ENCODE results near the gene C21orf58. TPM values are rescaled to one million over a fixed set of nuclear protein-coding genes. Genes with fewer than 3 reads are reported as not detected.

The C21orf58 gene
- total RNA-seq, 1 experiment from 2014 or later, result 12.7 TPM

GRCh38 chr21:46363698-46364097 is 40.0 kb upstream of the C21orf58 start:
- no peak overlapping the region for H3K4me3 ChIP-seq (ENCODE audit: low read depth in 2 of 2, low read length in 2 of 2)
- H3K36me3 ChIP-seq (ENCODE audit: control insufficient read depth, insufficient read depth, low read length), result peaks cover 6% of the 10 kb centered on the region; the same call in 1 of the 2 replicates
- DNase-seq (ENCODE audit: low read depth, low spot score) (no peak), ATAC-seq (no peak)
- H3K27me3 ChIP-seq (ENCODE audit: control insufficient read depth, insufficient read depth, low read length), result no peaks in the 10 kb centered on the region
- CTCF ChIA-PET, result no interaction called here
- H3K9me3 ChIP-seq (ENCODE audit: control insufficient read depth, insufficient read depth, low read depth, low read length), result no peaks in the 10 kb centered on the region
- in situ Hi-C loops (cut with HindIII; ENCODE audit: low pct_unique_long_range_greater_than_20kb, low sequenced_read_pairs), result no loop called here
- intact Hi-C loops (cut with micrococcal nuclease; ENCODE audit: unreplicated experiment), result no loop called here
- H3K4me1 ChIP-seq (ENCODE audit: control insufficient read depth, insufficient read depth, low read length), result no peaks in the 10 kb centered on the region
- no peak overlapping the region for H3K27ac ChIP-seq (ENCODE audit: low read length)
- BruUV-seq (replicated peaks), result no TSS peak
- POLR2A ChIA-PET, result no interaction called here
- TF ChIP-seq TCF7L2 (IDR thresholded peaks at IDR 0.05; ENCODE audit: low read depth, low read length) (no peak), REST (IDR thresholded peaks at IDR 0.05; ENCODE audit: insufficient read depth in 1 of 2, low read depth in 2 of 2, low read length in 1 of 2) (no peak), CTCF (IDR thresholded peaks at IDR 0.05) (no peak), POLR2AphosphoS5 (IDR thresholded peaks at IDR 0.05; ENCODE audit: low read depth, low read length) (no peak), SIN3A (IDR thresholded peaks at IDR 0.05; ENCODE audit: borderline replicate concordance, insufficient read depth, low read depth, low read length) (no peak)

DNA sequence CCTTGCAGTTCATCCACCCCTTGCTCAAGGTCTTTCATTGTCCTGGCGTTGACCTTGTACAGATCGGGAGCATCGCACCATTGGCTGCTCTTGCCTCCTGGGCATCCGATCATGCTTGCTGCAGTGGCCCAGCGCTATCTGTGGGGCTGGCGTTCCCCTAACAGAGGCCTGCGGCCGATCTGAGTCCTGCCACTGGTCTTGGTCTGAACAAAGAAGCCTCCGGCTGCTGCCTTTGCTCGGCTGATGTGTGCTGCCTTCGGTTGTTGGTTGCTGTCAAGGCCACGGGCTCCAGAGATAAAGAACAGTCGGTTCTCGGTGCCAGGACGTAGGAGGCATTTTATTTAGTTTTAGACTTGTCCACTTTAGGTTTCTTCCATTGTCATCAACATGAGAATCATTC is 39.3 kb upstream of the C21orf58 start:
- H3K27me3 ChIP-seq (ENCODE audit: control insufficient read depth, insufficient read depth, low read length), result no peaks in the 10 kb centered on the region
- H3K9me3 ChIP-seq (ENCODE audit: control insufficient read depth, insufficient read depth, low read depth, low read length), result no peaks in the 10 kb centered on the region
- ATAC-seq (no peak), DNase-seq (ENCODE audit: low read depth, low spot score) (no peak)
- no peak overlapping the region for H3K4me3 ChIP-seq (ENCODE audit: low read depth in 2 of 2, low read length in 2 of 2)
- ChIA-PET POLR2A (no interaction called here), CTCF (no interaction called here)
- TF ChIP-seq SIN3A (IDR thresholded peaks at IDR 0.05; ENCODE audit: borderline replicate concordance, insufficient read depth, low read depth, low read length), result no peak
- intact Hi-C loops (cut with micrococcal nuclease; ENCODE audit: unreplicated experiment) (no loop called here), in situ Hi-C loops (cut with HindIII; ENCODE audit: low pct_unique_long_range_greater_than_20kb, low sequenced_read_pairs) (no loop called here)
- H3K4me1 ChIP-seq (ENCODE audit: control insufficient read depth, insufficient read depth, low read length), result no peaks in the 10 kb centered on the region
- no TSS peak for BruUV-seq (replicated peaks)
- peaks cover 6% of the 10 kb centered on the region; the same call in 1 of the 2 replicates for H3K36me3 ChIP-seq (ENCODE audit: control insufficient read depth, insufficient read depth, low read length)
- no peak overlapping the region for H3K27ac ChIP-seq (ENCODE audit: low read length)

DNA sequence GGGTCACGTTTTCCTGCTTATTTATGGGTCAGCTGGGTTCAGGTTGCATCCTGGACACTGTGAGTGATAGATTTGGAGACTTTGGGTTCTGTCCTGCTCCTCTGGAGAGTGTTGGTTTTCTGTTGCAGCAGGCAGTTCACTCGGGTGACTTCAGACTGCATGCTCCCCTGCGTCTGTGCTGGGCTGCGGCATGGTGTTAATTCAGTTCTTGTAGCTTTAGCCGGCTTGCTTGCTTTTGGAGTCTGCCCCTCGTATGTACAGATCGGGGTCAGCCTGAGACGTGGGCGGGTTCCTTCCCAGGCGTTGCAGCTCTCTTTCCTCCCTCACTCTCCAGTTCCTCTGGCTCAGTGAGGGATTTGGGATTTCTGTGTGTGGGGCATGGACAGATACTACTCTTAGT is 38.3 kb upstream of the C21orf58 start:
- no peaks in the 10 kb centered on the region for H3K27me3 ChIP-seq (ENCODE audit: control insufficient read depth, insufficient read depth, low read length)
- POLR2A ChIA-PET, result no interaction called here
- no peak for DNase-seq (ENCODE audit: low read depth, low spot score)
- BruUV-seq (replicated peaks), result no TSS peak
- CTCF ChIA-PET, result no interaction called here
- no peak overlapping the region for H3K27ac ChIP-seq (ENCODE audit: low read length)
- in situ Hi-C loops (cut with HindIII; ENCODE audit: low pct_unique_long_range_greater_than_20kb, low sequenced_read_pairs), result no loop called here
- TF ChIP-seq POLR2AphosphoS5 (IDR thresholded peaks at IDR 0.05; ENCODE audit: low read depth, low read length) (no peak), TCF7L2 (IDR thresholded peaks at IDR 0.05; ENCODE audit: low read depth, low read length) (no peak), CTCF (IDR thresholded peaks at IDR 0.05) (no peak), REST (IDR thresholded peaks at IDR 0.05; ENCODE audit: insufficient read depth in 1 of 2, low read depth in 2 of 2, low read length in 1 of 2) (no peak), SIN3A (IDR thresholded peaks at IDR 0.05; ENCODE audit: borderline replicate concordance, insufficient read depth, low read depth, low read length) (no peak)
- intact Hi-C loops (cut with micrococcal nuclease; ENCODE audit: unreplicated experiment), result no loop called here
- H3K36me3 ChIP-seq (ENCODE audit: control insufficient read depth, insufficient read depth, low read length), result peaks cover 6% of the 10 kb centered on the region; the same call in 1 of the 2 replicates
- H3K4me1 ChIP-seq (ENCODE audit: control insufficient read depth, insufficient read depth, low read length), result no peaks in the 10 kb centered on the region
- H3K9me3 ChIP-seq (ENCODE audit: control insufficient read depth, insufficient read depth, low read depth, low read length), result no peaks in the 10 kb centered on the region
- no peak for ATAC-seq
- H3K4me3 ChIP-seq (ENCODE audit: low read depth in 2 of 2, low read length in 2 of 2), result no peak overlapping the region

Measured in Panc1 (cell line).